HCT116 (cell line): ENCODE data around the gene KIF5C.

Source experiments
- CTCF ChIP-seq, 3 experiments: fragments of 200-600 bp in 1 of 3; sonication (generic) in 1 of 3; IDR thresholded peaks in 2 of 3; conservative IDR thresholded peaks in 1 of 3; 2 replicates each; pipeline ENCODE4 v1.5.1; 2012 to 2017; ENCODE audit warnings: low read depth in 2 of 3, low read length in 2 of 3, antibody characterized with exemption in 1 of 3, borderline replicate concordance in 1 of 3, control low read depth in 1 of 3, mild to moderate bottlenecking in 1 of 3, mixed read lengths in 1 of 3, mixed run types in 1 of 3, moderate library complexity in 1 of 3; ENCODE audit not compliant: insufficient read depth in 1 of 3
- EZH2phosphoT487 ChIP-seq: fragments of 200-600 bp; IDR thresholded peaks from 2 replicates; pipeline ENCODE4 v1.6.1; 2018; ENCODE audit warnings: antibody characterized with exemption, borderline replicate concordance
- POLR2A ChIP-seq: IDR thresholded peaks from 2 replicates; pipeline ENCODE4 v1.7.0; 2011; ENCODE audit warnings: borderline replicate concordance; ENCODE audit not compliant: insufficient read depth, insufficient read length; ENCODE audit errors: extremely low read depth

- TF ChIP-seq POLR2A, result no peak
- TF ChIP-seq CTCF (IDR thresholded peaks at IDR 0.05 in 2 of 3, conservative IDR thresholded peaks at IDR 0.05 in 1 of 3; ENCODE audit: borderline replicate concordance in 1 of 3, insufficient read depth in 1 of 3, low read depth in 2 of 3, low read length in 2 of 3), result no peak
- TF ChIP-seq EZH2phosphoT487, result no peak
These were observed 184.8 kb downstream of the KIF5C start for GRCh38 chr2:149059822-149060221.
